Hepatocyte (in vitro differentiated cells): Measurements from ENCODE around the gene ALDH1A1. TPM values are rescaled to one million over a fixed set of nuclear protein-coding genes. Genes with fewer than 3 reads are reported as not detected.

ENCODE experiments used
- DNase-seq: peaks from one replicate; pipeline ENCODE4 v3.0.0-alpha.2; 2016; ENCODE audit warnings: low spot score
- H2AFZ ChIP-seq: fragments of 200-600 bp; sonication (generic); 2 replicates; pipeline ENCODE4 v1.6.0; 2016; ENCODE audit warnings: antibody characterized with exemption, mild to moderate bottlenecking
- H3K27ac ChIP-seq: fragments of 200-600 bp; sonication (generic); 2 replicates; pipeline ENCODE4 v1.5.1; 2016; ENCODE audit warnings: mild to moderate bottlenecking
- H3K27me3 ChIP-seq: fragments of 200-600 bp; sonication (generic); 2 replicates; pipeline ENCODE4 v1.6.1; 2016
- H3K36me3 ChIP-seq: fragments of 200-600 bp; sonication (generic); replicated peaks from 2 replicates; pipeline ENCODE4 v1.5.1; 2016; ENCODE audit warnings: low read depth; ENCODE audit not compliant: insufficient read depth
- H3K4me1 ChIP-seq: fragments of 200-600 bp; sonication (generic); 2 replicates; pipeline ENCODE4 v1.5.1; 2016; ENCODE audit warnings: mild to moderate bottlenecking, moderate library complexity; ENCODE audit not compliant: insufficient read depth
- H3K4me2 ChIP-seq: fragments of 200-600 bp; sonication (generic); 2 replicates; pipeline ENCODE4 v1.6.0; 2016
- H3K4me3 ChIP-seq: fragments of 200-600 bp; sonication (generic); 2 replicates; pipeline ENCODE4 v1.5.1; 2016; ENCODE audit warnings: mild to moderate bottlenecking
- H3K79me2 ChIP-seq: fragments of 200-600 bp; sonication (generic); 2 replicates; pipeline ENCODE4 v1.6.0; 2017; ENCODE audit warnings: mild to moderate bottlenecking
- H3K9me2 ChIP-seq: fragments of 200-600 bp; sonication (generic); replicated peaks from 2 replicates; pipeline ENCODE4 v1.6.0; 2017; ENCODE audit warnings: mild to moderate bottlenecking; ENCODE audit not compliant: insufficient read depth
- H3K9me3 ChIP-seq: fragments of 200-600 bp; sonication (generic); 2 replicates; pipeline ENCODE4 v1.5.1; 2016; ENCODE audit warnings: low read depth, mild to moderate bottlenecking
- H4K20me1 ChIP-seq: fragments of 200-600 bp; sonication (generic); 2 replicates; pipeline ENCODE4 v1.6.0; 2016; ENCODE audit warnings: mild to moderate bottlenecking; ENCODE audit not compliant: insufficient read depth, poor library complexity, severe bottlenecking
- EZH2 ChIP-seq: fragments of 200-600 bp; sonication (generic); IDR thresholded peaks from 2 replicates; pipeline ENCODE4 v1.6.1; 2016; ENCODE audit warnings: antibody characterized with exemption, mild to moderate bottlenecking, borderline replicate concordance
- EZH2phosphoT487 ChIP-seq: fragments of 200-600 bp; sonication (generic); IDR thresholded peaks from one replicate; pipeline ENCODE4 v1.6.1; 2018; ENCODE audit warnings: antibody characterized with exemption, mild to moderate bottlenecking, low read depth, moderate library complexity; ENCODE audit not compliant: unreplicated experiment, severe bottlenecking
- WGBS: methylation state at CpG from one replicate; pipeline ENCODE4 v1.1.6; 2016; ENCODE audit warnings: low lambda C conversion rate; ENCODE audit errors: missing lambda C conversion rate; 5-methylcytosine and 5-hydroxymethylcytosine counted together
- polyA plus RNA-seq: library from polyadenylated mRNA; unstranded; fragments of >200 nt; fragmentation: Nextera tagmentation; extraction: Ambion mirVana; gene quantifications from 2 replicates; pipeline ENCODE4 v1.2.1, GENCODE V29; 2016
- total RNA-seq: library from RNA; depleted of rRNA; stranded (reverse); fragments of >200 nt; gene quantifications from 2 replicates; pipeline ENCODE4 v1.2.3, GENCODE V29; 2014
- TF ChIP-seq, protein P1 (sequence below): fragments of 200-600 bp; sonication (generic); IDR thresholded peaks from 2 replicates; pipeline ENCODE4 v1.5.1; 2016; ENCODE audit warnings: antibody characterized with exemption, mild to moderate bottlenecking; ENCODE audit not compliant: poor library complexity

Gene ALDH1A1
- total and polyA plus RNA-seq, 2 experiments from 2014 or later = 243 to 529 TPM

GRCh38 chr9:72980183-72980582 is 27.3 kb upstream of the ALDH1A1 start:
- WGBS = 88% methylated on average over 2 of the region's 2 CpGs
- Histone ChIP-seq H3K4me3 (no peak overlapping the region), H3K9me2 (no peaks in the 10 kb centered on the region), H3K4me1 (peaks cover 43% of the 10 kb centered on the region), H3K4me2 (peak overlapping the region; percentile 26), H3K27ac (peak overlapping the region; percentile 66), H3K27me3 (no peaks in the 10 kb centered on the region), H2AFZ (peak overlapping the region; percentile 47), H3K36me3 (no peaks in the 10 kb centered on the region), H4K20me1 (no peaks in the 10 kb centered on the region), H3K9me3 (no peaks in the 10 kb centered on the region), H3K79me2 (no peaks in the 10 kb centered on the region)
- TF ChIP-seq EZH2phosphoT487 = no peak
- TF ChIP-seq EZH2 = no peak
- TF ChIP-seq, protein P1, sequence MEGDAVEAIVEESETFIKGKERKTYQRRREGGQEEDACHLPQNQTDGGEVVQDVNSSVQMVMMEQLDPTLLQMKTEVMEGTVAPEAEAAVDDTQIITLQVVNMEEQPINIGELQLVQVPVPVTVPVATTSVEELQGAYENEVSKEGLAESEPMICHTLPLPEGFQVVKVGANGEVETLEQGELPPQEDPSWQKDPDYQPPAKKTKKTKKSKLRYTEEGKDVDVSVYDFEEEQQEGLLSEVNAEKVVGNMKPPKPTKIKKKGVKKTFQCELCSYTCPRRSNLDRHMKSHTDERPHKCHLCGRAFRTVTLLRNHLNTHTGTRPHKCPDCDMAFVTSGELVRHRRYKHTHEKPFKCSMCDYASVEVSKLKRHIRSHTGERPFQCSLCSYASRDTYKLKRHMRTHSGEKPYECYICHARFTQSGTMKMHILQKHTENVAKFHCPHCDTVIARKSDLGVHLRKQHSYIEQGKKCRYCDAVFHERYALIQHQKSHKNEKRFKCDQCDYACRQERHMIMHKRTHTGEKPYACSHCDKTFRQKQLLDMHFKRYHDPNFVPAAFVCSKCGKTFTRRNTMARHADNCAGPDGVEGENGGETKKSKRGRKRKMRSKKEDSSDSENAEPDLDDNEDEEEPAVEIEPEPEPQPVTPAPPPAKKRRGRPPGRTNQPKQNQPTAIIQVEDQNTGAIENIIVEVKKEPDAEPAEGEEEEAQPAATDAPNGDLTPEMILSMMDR = no peak
- DNase-seq = no peak

DNA sequence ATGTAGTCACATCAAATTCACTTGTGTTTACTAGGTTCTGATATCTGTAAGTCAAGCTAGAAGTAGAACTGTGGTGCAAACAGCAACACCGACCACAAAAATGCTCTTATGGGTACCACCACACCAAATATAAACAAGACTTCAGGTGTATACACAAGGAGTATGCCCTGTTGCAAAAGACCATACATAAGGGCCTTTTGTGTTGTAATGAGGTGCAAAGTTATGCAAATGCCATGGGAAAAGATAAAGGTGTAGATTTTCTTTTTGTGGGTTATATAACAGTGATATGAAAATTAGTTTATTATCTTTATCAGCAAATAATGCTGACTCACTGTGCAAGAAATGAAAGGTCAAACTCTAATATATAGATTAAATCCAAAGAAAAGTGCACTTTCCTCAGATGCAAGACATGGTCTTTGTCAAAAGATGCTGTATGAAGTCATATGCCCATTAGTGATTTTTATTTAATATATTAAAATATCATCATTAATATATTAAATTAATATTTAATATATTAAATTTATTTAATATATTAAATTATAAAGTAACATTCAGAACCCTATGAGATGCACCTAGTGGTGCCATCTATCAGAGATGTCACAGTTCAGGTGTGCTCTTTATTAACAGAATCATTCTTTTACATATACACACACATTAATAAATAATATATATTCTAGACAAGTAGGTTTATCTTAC is 26.7 kb upstream of the ALDH1A1 start:
- no peak for TF ChIP-seq EZH2phosphoT487
- TF ChIP-seq, protein P1 = no peak
- no peak for TF ChIP-seq EZH2
- H3K9me2 ChIP-seq = no peaks in the 10 kb centered on the region
- 32% methylated on average over 1 of the region's 1 CpG for WGBS
- H3K4me1 ChIP-seq = peaks cover 39% of the 10 kb centered on the region
- H3K27ac ChIP-seq = no peak overlapping the region
- H2AFZ ChIP-seq = no peak overlapping the region
- H3K79me2 ChIP-seq = no peaks in the 10 kb centered on the region
- H3K27me3 ChIP-seq = no peaks in the 10 kb centered on the region
- H3K4me3 ChIP-seq = no peak overlapping the region
- H3K4me2 ChIP-seq = no peak overlapping the region
- H3K36me3 ChIP-seq = no peaks in the 10 kb centered on the region
- no peaks in the 10 kb centered on the region for H4K20me1 ChIP-seq
- no peak for DNase-seq
- H3K9me3 ChIP-seq = no peaks in the 10 kb centered on the region

GRCh38 chr9:72978744-72979143 is 25.9 kb upstream of the ALDH1A1 start:
- no peaks in the 10 kb centered on the region for H3K9me2 ChIP-seq
- H3K27ac ChIP-seq = no peak overlapping the region
- DNase-seq = no peak
- no peaks in the 10 kb centered on the region for H3K27me3 ChIP-seq
- no peak overlapping the region for H3K4me2 ChIP-seq
- no peak overlapping the region for H3K4me3 ChIP-seq
- TF ChIP-seq, protein P1 = no peak
- TF ChIP-seq EZH2phosphoT487 (no peak), EZH2 (no peak)
- WGBS = 72% methylated on average over 1 of the region's 1 CpG
- H2AFZ ChIP-seq = no peak overlapping the region
- no peaks in the 10 kb centered on the region for H4K20me1 ChIP-seq
- H3K36me3 ChIP-seq = no peaks in the 10 kb centered on the region
- H3K4me1 ChIP-seq = peaks cover 31% of the 10 kb centered on the region
- no peaks in the 10 kb centered on the region for H3K9me3 ChIP-seq
- no peaks in the 10 kb centered on the region for H3K79me2 ChIP-seq
